Measurements from ENCODE around the gene COTL1.
"Not testable (repeated sequence)": the region's sequence is repeated elsewhere in the genome, so short reads cannot be mapped to it uniquely, and the experiment has no call there.

The COTL1 gene

DNA sequence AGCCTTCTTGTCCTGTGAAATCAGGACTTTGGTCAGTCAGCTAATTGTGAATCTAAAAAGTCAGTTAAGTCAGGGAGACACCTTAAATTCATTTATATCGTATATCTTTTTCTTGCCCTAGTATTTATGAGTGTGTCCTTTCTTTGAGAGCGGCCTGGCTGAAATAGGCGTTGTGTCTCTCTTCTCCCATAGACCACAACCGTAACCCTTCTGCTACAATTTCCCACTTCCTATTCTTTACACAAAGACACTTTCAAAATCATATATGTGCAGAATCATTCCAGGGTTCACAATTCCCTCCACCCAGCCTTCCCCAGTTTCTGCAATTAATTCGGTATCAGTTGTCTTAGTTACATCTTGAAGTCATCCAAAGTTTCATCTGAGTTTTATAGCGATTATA is 14.0 kb upstream of the COTL1 start:
- H3K4me3 ChIP-seq (ENCODE audit: low read length) = no peak overlapping the region
- no peak for TF ChIP-seq ZNF274 (IDR thresholded peaks at IDR 0.05; ENCODE audit: low read depth, low read length)

DNA sequence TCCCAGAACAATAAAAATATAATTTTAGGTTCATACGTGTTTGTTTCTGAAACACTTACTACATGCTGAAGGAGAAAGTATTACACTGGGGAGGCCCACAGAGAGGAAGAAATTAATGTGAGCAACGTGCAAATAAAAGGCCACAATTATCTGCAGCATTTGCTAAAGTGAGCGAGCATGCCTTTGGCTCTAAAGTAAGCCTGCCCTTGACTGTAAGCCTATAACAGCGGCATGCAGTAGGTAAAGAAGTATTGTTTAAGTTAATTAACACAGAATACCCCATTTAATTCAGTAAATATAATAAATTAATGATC is 13.2 kb upstream of the COTL1 start:
- no peak overlapping the region for H3K4me3 ChIP-seq (ENCODE audit: low read length)
- TF ChIP-seq ZNF274 (IDR thresholded peaks at IDR 0.05; ENCODE audit: low read depth, low read length) = no peak

DNA sequence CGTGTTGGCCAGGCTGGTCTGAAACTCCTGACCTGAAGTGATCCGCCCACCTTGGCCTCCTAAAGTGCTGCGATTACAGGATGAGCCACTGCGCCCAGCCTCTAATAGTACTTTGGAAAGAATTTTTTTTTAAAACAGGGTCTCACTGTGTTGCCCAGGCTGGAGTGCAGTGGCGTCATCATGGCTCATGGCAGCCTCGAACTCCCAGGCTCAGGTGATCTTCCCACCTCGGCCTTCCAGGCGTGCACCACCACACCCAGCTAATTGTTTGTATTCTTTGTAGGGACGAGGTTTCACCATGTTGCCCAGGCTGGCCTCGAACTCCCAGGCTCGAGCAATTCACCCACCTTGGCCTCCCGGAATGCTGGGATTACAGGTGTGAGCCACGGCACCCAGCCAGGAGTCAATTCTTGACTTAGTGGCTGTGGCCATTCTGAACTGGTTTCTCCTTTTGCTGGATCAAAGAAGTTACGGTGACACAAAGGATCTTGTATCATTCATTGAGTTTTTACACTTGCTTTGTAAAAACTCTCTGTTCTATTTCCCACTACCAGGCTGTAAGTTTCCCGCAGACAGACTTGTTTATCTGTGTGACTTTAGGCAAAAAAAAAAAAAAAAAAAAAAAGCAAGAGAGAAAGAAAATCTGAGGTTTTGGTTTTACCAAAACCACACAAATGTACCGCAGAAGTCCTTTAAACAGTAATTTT is 12.7 kb upstream of the COTL1 start:
- TF ChIP-seq ZNF274 (IDR thresholded peaks at IDR 0.05; ENCODE audit: low read depth, low read length) = no peak
- H3K4me3 ChIP-seq (ENCODE audit: low read length) = no peak overlapping the region

DNA sequence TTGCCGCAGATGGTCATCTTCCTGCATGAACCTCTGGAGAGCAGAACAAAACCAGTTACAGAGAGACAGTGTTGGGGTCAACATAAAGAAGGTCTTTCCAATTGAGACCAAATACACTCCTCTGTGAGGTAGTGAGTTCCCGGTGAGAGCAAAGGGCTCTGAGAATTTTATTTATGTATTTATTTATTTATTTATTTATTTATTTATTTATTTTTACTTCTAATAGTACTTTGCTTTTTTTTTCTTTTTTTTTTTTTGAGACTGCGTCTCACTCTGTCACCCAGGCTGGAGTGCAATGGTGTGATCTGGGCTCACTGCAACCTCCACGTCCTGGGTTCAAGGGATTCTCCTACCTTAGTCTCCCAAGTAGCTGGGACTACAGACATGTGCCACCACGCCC is 12.1 kb upstream of the COTL1 start:
- no peak for TF ChIP-seq ZNF274 (IDR thresholded peaks at IDR 0.05; ENCODE audit: low read depth, low read length)
- no peak overlapping the region for H3K4me3 ChIP-seq (ENCODE audit: low read length)

- TF ChIP-seq ZNF274 (IDR thresholded peaks at IDR 0.05; ENCODE audit: low read depth, low read length) = no peak
- H3K4me3 ChIP-seq (ENCODE audit: low read length) = no peak overlapping the region
Observed at GRCh38 chr16:84629580-84629979, 11.7 kb upstream of the COTL1 start.

GRCh38 chr16:84628226-84628731 is 10.4 kb upstream of the COTL1 start:
- no peak for TF ChIP-seq ZNF274 (IDR thresholded peaks at IDR 0.05; ENCODE audit: low read depth, low read length)
- no peak overlapping the region for H3K4me3 ChIP-seq (ENCODE audit: low read length)

DNA sequence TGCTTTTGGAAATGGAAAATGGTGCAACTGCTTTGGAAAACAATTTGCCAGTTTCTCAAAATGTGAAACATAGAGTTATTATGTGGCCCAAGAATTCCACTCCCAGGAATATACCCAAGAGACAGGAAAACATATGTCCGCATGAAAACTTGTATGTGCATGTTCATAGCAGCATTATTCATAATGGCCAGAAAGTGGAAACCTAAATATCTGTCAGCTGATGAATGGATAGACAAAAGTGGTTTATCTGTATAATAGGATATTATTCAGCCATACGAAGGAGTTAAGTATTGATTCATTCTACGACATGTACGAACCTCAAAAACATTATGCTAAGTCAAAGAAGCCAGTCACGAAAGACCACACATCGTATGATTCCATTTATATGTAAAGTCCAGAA is 7.7 kb upstream of the COTL1 start:
- no peak overlapping the region for H3K4me3 ChIP-seq (ENCODE audit: low read length)
- TF ChIP-seq ZNF274 (IDR thresholded peaks at IDR 0.05; ENCODE audit: low read depth, low read length) = no peak

DNA sequence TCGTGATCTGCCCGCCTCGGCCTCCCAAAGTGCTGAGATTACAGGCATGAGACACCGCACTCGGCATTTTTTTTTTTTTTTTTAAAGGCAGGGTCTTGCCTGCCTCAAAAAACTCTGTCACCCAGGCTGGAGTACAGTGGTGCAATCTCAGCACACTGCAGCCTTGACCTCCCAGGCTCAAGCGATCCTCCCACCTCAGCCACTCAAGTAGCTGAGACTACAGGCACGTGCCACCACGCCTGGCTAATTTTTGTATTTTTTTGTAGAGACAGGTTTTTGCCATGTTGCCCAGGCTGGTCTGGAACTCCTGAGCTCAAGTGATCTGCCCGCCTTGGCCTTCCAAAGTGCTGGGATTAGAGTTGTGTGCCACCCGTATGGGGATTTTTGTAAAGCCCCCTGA is 3.0 kb upstream of the COTL1 start:
- not testable (repeated sequence) for H3K4me3 ChIP-seq (ENCODE audit: low read length)

GRCh38 chr16:84618581-84619460 is 943 bp upstream of the COTL1 start:
- no peak for TF ChIP-seq ZNF274 (IDR thresholded peaks at IDR 0.05; ENCODE audit: low read depth, low read length)
- H3K4me3 ChIP-seq (ENCODE audit: low read length) = no peak overlapping the region

GRCh38 chr16:84617041-84617790 is 662 bp downstream of the COTL1 start:
- peak overlapping the region; percentile 88 for H3K4me3 ChIP-seq (ENCODE audit: low read length)
- TF ChIP-seq ZNF274 (IDR thresholded peaks at IDR 0.05; ENCODE audit: low read depth, low read length) = no peak

DNA sequence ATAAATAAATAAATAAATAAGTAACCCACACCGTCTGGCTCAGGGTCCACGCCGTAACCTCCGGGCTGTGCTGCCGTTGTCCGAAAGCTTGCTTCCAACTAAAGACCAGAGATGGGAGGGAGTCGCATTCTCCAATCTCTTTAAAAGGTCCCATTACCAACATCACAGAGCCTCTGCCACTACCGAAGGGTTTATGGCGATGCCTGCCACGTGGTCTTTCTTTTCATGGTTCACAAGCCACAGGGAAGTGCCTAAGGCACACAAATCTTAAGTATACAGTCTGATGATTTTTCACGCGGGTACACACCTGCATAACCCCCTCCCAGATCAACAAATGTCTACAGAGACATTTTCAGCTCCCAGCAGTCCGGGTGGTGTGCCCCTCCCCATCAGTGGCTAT is 1.4 kb downstream of the COTL1 start:
- H3K4me3 ChIP-seq (ENCODE audit: low read length) = peak overlapping the region; percentile 88
- TF ChIP-seq ZNF274 (IDR thresholded peaks at IDR 0.05; ENCODE audit: low read depth, low read length) = no peak

DNA sequence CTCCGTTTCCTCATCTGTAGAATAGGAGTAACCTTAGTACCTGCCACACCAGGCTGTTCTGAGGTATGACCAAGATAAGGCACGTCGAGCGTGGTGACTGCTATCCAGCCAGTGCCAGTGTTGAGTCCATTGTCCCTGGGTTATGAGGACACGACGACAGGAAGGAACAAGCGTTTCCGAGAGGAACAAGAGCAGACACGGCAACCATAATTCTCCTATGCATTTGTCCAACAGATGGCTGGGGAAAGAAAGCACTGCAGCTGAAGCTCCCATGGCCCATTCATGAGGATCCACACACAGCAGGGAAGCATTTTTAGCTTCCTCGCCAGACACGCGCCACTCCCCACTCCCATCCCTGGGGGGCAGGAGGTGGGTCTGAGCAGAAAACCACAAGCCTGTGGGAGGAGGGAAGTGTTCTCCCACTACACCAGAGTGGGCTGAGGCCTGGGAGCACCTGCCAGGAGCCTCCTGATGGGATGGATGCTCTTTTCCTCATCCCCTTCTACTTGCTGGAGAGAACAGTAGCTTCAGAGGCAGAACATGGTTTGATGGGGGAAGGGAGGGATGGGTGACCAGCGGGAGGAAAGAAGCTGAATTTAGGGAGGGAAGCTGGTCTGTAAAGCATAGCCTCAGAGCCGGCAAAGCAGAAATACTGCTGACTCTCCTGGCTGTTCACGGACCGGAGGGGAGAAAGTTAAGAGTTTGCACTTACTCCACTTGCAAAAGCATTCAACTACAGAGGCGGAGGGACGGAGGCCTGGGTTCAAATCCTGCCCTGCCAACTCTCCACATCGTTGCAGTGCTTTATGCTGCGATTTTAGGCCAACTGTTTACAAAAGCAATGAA is 2.7 kb downstream of the COTL1 start:
- no peak overlapping the region; the same call in 1 of the 2 replicates for H3K4me3 ChIP-seq (ENCODE audit: low read length)
- no peak for TF ChIP-seq ZNF274 (IDR thresholded peaks at IDR 0.05; ENCODE audit: low read depth, low read length)

DNA sequence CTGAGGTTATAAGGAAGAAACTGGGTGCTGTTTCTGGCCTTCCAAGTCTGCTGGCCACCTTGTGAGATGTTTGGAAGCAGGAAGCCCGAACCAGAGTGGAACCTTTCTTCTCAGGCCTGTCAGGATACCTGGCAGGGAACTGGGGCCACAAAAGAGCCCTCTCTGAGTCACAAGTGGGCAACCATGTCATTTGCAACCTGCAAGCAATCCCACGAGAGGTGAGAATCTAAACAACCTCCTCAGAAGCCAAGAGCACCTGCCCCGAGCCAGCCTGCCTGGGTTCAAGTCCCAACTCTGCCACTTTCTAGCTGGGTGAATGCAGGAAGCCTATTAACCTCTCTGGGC is 3.3 kb downstream of the COTL1 start:
- TF ChIP-seq ZNF274 (IDR thresholded peaks at IDR 0.05; ENCODE audit: low read depth, low read length) = no peak
- H3K4me3 ChIP-seq (ENCODE audit: low read length) = no peak overlapping the region

GRCh38 chr16:84614073-84614459 is 3.8 kb downstream of the COTL1 start:
- H3K4me3 ChIP-seq (ENCODE audit: low read length) = no peak overlapping the region
- TF ChIP-seq ZNF274 (IDR thresholded peaks at IDR 0.05; ENCODE audit: low read depth, low read length) = no peak
